Measurements from ENCODE around the gene TLDC2.
"Not testable (repeated sequence)": the region's sequence is repeated elsewhere in the genome, so short reads cannot be mapped to it uniquely, and the experiment has no call there.

TLDC2 gene

DNA sequence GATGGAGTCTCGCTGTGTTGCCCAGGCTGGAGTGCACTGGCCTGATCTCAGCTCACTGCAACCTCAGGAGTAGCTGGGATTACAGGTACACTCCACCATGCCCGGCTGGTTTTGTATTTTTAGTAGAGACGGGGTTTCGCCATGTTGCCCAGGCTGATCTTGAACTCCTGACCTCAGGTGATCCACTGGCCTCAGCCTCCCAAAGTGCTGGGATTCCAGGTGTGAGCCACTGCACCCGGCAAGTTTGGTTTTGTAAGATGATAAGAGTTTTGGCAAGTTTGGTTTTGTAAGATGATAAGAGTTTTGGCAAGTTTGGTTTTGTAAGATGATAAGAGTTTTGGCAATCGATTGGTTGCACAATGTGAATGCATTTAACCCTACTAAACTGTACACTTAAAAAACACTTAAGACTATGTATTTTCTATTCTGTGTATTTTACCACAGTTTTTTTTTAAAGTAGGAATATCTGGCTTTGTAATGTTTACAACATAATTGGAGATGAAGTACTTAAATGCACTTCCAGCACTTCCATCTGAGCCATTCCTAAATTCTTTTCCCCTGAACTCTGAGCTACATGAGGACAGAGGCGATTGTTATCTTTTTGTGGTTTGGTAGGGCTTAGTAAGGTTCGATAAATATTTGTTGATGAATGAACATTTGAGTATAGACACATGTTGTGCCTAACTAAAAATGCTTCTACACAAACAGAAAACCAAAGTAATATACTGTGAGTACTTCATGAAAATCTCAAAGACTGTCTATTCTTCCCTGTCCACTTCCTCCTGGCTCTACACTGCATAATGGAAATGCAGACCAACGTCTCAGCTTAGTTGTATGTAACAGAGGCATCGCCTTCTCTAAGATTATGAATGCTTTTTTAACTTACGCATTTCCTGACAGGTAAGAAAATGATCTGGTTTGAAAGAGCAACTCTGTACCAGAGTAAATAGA lies 56.8 kb downstream of the TLDC2 start:
- no peak overlapping the region for H3K4me3 ChIP-seq (ENCODE audit: low read length)
- TF ChIP-seq, protein P1, sequence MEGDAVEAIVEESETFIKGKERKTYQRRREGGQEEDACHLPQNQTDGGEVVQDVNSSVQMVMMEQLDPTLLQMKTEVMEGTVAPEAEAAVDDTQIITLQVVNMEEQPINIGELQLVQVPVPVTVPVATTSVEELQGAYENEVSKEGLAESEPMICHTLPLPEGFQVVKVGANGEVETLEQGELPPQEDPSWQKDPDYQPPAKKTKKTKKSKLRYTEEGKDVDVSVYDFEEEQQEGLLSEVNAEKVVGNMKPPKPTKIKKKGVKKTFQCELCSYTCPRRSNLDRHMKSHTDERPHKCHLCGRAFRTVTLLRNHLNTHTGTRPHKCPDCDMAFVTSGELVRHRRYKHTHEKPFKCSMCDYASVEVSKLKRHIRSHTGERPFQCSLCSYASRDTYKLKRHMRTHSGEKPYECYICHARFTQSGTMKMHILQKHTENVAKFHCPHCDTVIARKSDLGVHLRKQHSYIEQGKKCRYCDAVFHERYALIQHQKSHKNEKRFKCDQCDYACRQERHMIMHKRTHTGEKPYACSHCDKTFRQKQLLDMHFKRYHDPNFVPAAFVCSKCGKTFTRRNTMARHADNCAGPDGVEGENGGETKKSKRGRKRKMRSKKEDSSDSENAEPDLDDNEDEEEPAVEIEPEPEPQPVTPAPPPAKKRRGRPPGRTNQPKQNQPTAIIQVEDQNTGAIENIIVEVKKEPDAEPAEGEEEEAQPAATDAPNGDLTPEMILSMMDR (IDR thresholded peaks at IDR 0.05; ENCODE audit: insufficient read depth, low read depth, low read length, missing control alignments), result no peak
- DNase-seq (ENCODE audit: low read depth), result no peak

DNA sequence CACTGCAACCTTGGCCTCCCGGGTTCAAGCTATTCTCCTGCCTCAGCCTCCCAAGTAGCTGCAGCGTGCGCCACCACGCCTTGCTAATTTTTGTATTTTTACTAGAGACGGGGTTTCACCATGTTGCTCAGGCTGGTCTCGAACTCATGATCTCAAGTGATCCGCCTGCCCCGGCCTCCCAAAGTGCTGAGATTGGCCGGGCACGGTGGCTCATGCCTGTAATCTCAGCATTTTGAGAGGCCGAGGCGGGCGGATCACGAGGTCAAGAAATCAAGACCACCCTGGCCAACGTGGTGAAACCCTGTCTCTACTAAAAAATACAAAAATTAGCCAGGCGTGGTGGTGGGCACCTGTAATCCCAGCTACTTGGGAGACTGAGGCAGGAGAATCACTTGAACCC lies 57.6 kb downstream of the TLDC2 start:
- H3K4me3 ChIP-seq (ENCODE audit: low read length); DNase-seq (ENCODE audit: low read depth): not testable (repeated sequence)

DNA sequence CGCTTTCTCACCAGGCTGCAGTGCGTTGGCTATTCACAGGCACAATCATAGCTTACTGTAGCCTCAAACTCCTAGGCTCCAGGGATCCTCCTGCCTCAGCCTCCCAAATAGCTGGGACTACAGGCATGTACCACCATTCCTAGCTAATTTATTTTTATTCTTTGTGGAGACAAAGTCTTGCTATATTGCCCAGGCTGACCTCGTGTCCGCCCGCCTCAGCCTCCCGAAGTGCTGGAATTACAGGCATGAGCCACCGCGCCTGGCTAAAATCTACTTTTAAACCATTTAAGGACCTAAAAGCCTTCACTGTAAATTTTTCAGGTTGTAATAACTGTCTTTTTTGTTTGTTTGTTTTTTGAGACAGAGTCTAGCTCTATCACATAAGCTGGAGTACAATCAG lies 60.4 kb downstream of the TLDC2 start:
- H3K4me3 ChIP-seq (ENCODE audit: low read length), result no peak overlapping the region
- DNase-seq (ENCODE audit: low read depth), result no peak
- TF ChIP-seq, protein P1 (IDR thresholded peaks at IDR 0.05; ENCODE audit: insufficient read depth, low read depth, low read length, missing control alignments), result no peak

DNA sequence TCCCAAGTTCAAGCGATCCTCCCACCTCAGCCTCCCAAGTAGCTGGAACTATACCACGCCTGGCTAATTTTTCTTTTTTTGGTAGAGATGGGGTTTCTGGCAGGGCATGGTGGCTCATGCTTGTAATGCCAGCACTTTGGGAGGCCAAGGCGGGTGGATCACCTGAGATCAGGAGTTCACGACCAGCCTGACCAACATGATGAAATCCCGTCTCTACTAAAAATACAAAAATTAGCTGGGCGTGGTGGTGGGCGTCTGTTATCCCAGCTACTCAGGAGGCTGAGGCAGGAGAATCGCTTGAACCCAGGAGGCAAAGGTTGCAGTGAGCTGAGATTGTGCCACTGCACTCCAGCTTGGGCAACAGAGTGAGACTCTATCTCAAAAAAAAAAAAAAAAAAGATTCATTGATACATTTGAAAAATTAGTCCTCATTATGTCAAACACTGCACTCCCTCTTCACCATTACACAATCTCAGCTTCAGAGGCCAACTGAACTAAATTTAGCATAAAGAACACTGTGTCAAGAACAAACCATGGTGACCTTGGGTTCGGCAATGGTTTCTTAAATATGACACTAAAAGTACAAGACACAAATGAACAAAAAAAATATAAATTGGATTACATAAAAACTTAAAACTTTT lies 60.9 kb downstream of the TLDC2 start:
- H3K4me3 ChIP-seq (ENCODE audit: low read length); DNase-seq (ENCODE audit: low read depth): not testable (repeated sequence)

DNA sequence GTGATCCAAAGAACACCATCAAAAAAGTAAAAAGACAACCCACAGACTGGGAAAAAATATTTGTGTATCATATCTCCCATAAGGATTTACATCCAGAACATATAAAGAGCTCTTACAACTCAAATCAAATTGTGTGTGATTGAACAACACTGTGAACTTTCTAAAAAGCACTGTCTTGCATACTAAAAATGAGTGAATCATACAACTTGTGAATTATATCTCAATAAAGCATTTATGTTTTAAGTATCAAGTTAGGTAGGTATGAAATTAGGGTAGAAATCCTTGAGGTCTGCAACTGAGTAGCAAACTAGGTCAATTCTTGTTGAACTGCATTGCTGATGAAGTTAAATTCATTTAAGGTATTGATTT lies 61.4 kb downstream of the TLDC2 start:
- no peak for DNase-seq (ENCODE audit: low read depth)
- TF ChIP-seq, protein P1 (IDR thresholded peaks at IDR 0.05; ENCODE audit: insufficient read depth, low read depth, low read length, missing control alignments), result no peak
- no peak overlapping the region for H3K4me3 ChIP-seq (ENCODE audit: low read length)

DNA sequence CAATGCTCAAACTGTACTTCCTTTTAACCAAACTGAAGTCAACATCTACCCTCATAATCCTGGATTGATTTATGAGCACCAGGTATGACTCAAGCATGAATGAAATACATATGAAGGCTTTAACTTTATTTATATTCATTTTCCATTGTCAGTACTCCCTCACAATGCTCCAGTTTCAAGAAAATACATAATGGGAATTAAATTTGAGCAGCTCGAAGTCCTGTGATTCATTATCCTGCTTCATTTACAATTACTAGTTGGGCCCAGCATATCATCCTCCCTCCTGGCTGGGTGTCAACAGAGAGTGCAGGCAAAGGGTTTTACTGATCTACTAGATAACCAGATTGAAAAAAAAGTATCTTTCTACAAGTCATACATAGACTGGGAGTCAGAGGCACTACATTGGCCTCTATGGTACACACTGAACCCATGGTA lies 65.5 kb downstream of the TLDC2 start:
- TF ChIP-seq, protein P1 (IDR thresholded peaks at IDR 0.05; ENCODE audit: insufficient read depth, low read depth, low read length, missing control alignments), result no peak
- H3K4me3 ChIP-seq (ENCODE audit: low read length), result no peak overlapping the region
- DNase-seq (ENCODE audit: low read depth), result no peak
